IMR-90 (cell line): ENCODE data around the gene MBTPS1. TPM values are rescaled to one million over a fixed set of nuclear protein-coding genes. Genes with fewer than 3 reads are reported as not detected.

ENCODE experiments used
- ATAC-seq: fragments of 200-7000 bp; cut with Tn5 transposase; 2 replicates; pipeline ENCODE4 v1.9.1; 2020; ENCODE audit warnings: low read depth, mild to moderate bottlenecking, moderate library complexity
- BruUV-seq: library from RNA; stranded (reverse); fragments of 400-500 nt; replicated peaks from 2 replicates; lab custom pipeline; 2021; lab: Mats Ljungman, UMichigan
- CTCF ChIA-PET: fragments of 300-600 bp; formaldehyde crosslinking; extraction: SDS; loops from one replicate; lab custom pipeline; 2021; ENCODE audit warnings: antibody characterized with exemption; lab: Yijun Ruan, JAX
- POLR2A ChIA-PET: fragments of 300-600 bp; sonication (Branson Sonifier 250); formaldehyde crosslinking; loops from one replicate; lab custom pipeline; 2022; ENCODE audit warnings: antibody characterized with exemption; ENCODE audit not compliant: unreplicated experiment; lab: Charles Lee
- DNase-seq: peaks from one replicate; pipeline ENCODE4 v3.0.0; 2013
- H2AFZ ChIP-seq: replicated peaks from 2 replicates; pipeline ENCODE3; 2013; ENCODE audit warnings: low read length, mild to moderate bottlenecking; ENCODE audit not compliant: poor library complexity
- H2AK5ac ChIP-seq: 2 replicates; pipeline ENCODE4 v1.6.1; 2013; ENCODE audit warnings: low read depth, low read length, inconsistent platforms
- H2AK9ac ChIP-seq: replicated peaks from 2 replicates; pipeline ENCODE3; 2013; ENCODE audit warnings: mild to moderate bottlenecking, low read depth, low read length, moderate library complexity; ENCODE audit not compliant: poor library complexity
- H2BK120ac ChIP-seq: 2 replicates; pipeline ENCODE4 v1.6.1; 2013; ENCODE audit warnings: low read depth, low read length, inconsistent platforms
- H2BK15ac ChIP-seq: 3 replicates; pipeline ENCODE4 v1.6.1; 2013; ENCODE audit warnings: low read depth, low read length, inconsistent platforms
- H2BK20ac ChIP-seq: 2 replicates; pipeline ENCODE4 v1.6.1; 2013; ENCODE audit warnings: low read depth, mild to moderate bottlenecking, inconsistent platforms, low read length, moderate library complexity
- H2BK5ac ChIP-seq: 2 replicates; pipeline ENCODE4 v1.6.1; 2013; ENCODE audit warnings: mild to moderate bottlenecking, low read depth, low read length, inconsistent platforms; ENCODE audit not compliant: poor library complexity, severe bottlenecking
- H3K14ac ChIP-seq: replicated peaks from 2 replicates; pipeline ENCODE4 v1.6.1; 2013; ENCODE audit warnings: low read depth, low read length, inconsistent platforms
- H3K18ac ChIP-seq: 2 replicates; pipeline ENCODE4 v1.6.1; 2013; ENCODE audit warnings: low read depth, low read length, control low read depth
- H3K23ac ChIP-seq: 2 replicates; pipeline ENCODE4 v1.6.1; 2013; ENCODE audit warnings: low read depth, low read length, inconsistent platforms
- H3K27ac ChIP-seq: 2 replicates; pipeline ENCODE4 v1.5.1; 2013; ENCODE audit warnings: mild to moderate bottlenecking, control low read depth, low read length; ENCODE audit not compliant: insufficient read depth
- H3K27me3 ChIP-seq: 2 replicates; pipeline ENCODE4 v1.6.1; 2013; ENCODE audit warnings: low read length; ENCODE audit not compliant: control insufficient read depth, insufficient read depth
- H3K36me3 ChIP-seq: 2 replicates; pipeline ENCODE4 v1.6.1; 2013; ENCODE audit warnings: low read length, mixed read lengths; ENCODE audit not compliant: control insufficient read depth, insufficient read depth
- H3K4ac ChIP-seq: 2 replicates; pipeline ENCODE4 v1.6.1; 2013; ENCODE audit warnings: low read depth, low read length, inconsistent platforms
- H3K4me1 ChIP-seq: 2 replicates; pipeline ENCODE4 v1.6.1; 2013; ENCODE audit warnings: low read length, mixed read lengths; ENCODE audit not compliant: control insufficient read depth, insufficient read depth
- H3K4me2 ChIP-seq: 2 replicates; pipeline ENCODE4 v1.6.1; 2013; ENCODE audit warnings: low read depth, mild to moderate bottlenecking, control low read depth, low read length, moderate library complexity
- H3K4me3 ChIP-seq: 2 replicates; pipeline ENCODE4 v1.5.1; 2013; ENCODE audit warnings: low read depth, mild to moderate bottlenecking, control low read depth, low read length, moderate library complexity; ENCODE audit not compliant: insufficient read depth
- H3K56ac ChIP-seq: 2 replicates; pipeline ENCODE4 v1.6.1; 2013; ENCODE audit warnings: low read length, inconsistent platforms; ENCODE audit not compliant: insufficient read depth; ENCODE audit errors: extremely low read depth
- H3K79me1 ChIP-seq, 2 experiments: 2 replicates each; pipeline ENCODE4 v1.6.1; 2013; ENCODE audit warnings: low read length in 2 of 2, inconsistent platforms in 1 of 2, low read depth in 1 of 2
- H3K9ac ChIP-seq: 2 replicates; pipeline ENCODE4 v1.6.1; 2013; ENCODE audit warnings: low read depth, low read length, control low read depth
- H3K9me1 ChIP-seq: 2 replicates; pipeline ENCODE4 v1.6.1; 2013; ENCODE audit warnings: low read length, inconsistent platforms; ENCODE audit not compliant: insufficient read depth
- H3K9me3 ChIP-seq: 2 replicates; pipeline ENCODE4 v1.6.1; 2013; ENCODE audit warnings: low read length; ENCODE audit not compliant: control insufficient read depth, insufficient read depth
- H4K20me1 ChIP-seq: 2 replicates; pipeline ENCODE4 v1.6.1; 2013; ENCODE audit warnings: low read length, inconsistent platforms; ENCODE audit not compliant: insufficient read depth
- H4K5ac ChIP-seq: 2 replicates; pipeline ENCODE4 v1.6.1; 2013; ENCODE audit warnings: mild to moderate bottlenecking, low read depth, low read length, control low read depth
- H4K8ac ChIP-seq, 2 experiments: 2 replicates each; pipeline ENCODE4 v1.6.1; 2013; ENCODE audit warnings: low read depth in 2 of 2, low read length in 2 of 2, control low read depth in 1 of 2, inconsistent platforms in 1 of 2
- H4K91ac ChIP-seq: 2 replicates; pipeline ENCODE4 v1.6.1; 2013; ENCODE audit warnings: low read depth, low read length, inconsistent platforms; ENCODE audit not compliant: insufficient read depth
- MXI1 ChIP-seq: IDR thresholded peaks from 2 replicates; pipeline ENCODE4 v1.6.1; 2012; ENCODE audit warnings: low read depth, mild to moderate bottlenecking, low read length, moderate library complexity, borderline replicate concordance
- RFX5 ChIP-seq: IDR thresholded peaks from 2 replicates; pipeline ENCODE4 v1.8.0; 2012; ENCODE audit warnings: low read depth, mild to moderate bottlenecking, low read length, moderate library complexity
- WGBS, 2 experiments: methylation state at CpG; one replicate each; pipeline versions ENCODE4 v1.1.5 to v1.1.7; 2013; ENCODE audit warnings: missing lambda C conversion rate in 2 of 2; ENCODE audit not compliant: insufficient read length in 1 of 2; ENCODE audit errors: extremely low coverage in 2 of 2; 5-methylcytosine and 5-hydroxymethylcytosine counted together
- dilution Hi-C: fragments of 300-500 bp; cut with HindIII; formaldehyde crosslinking; loops from one replicate; pipeline ENCODE4 v1.14.3; 2018; ENCODE audit warnings: low sequenced_read_pairs; ENCODE audit not compliant: unreplicated experiment
- in situ Hi-C: fragments of 300-500 bp; cut with MboI; formaldehyde crosslinking; loops from 3 replicates; pipeline ENCODE4 v1.14.3; 2019; ENCODE audit warnings: low sequenced_read_pairs, inconsistent platforms, mixed read lengths
- intact Hi-C: fragments of 100-400 bp; cut with micrococcal nuclease; formaldehyde crosslinking; loops from 2 replicates; pipeline ENCODE4 v1.10.0; 2022
- polyA plus RNA-seq, 3 experiments: library from polyadenylated mRNA; depleted of rRNA; stranded (reverse); fragments of >200 nt; gene quantifications; 2 replicates each; pipeline ENCODE4 v1.2.3, GENCODE V29; 2012; ENCODE audit warnings: low replicate concordance in 1 of 3
- total RNA-seq: library from RNA; depleted of rRNA; stranded (reverse); fragments of >200 nt; gene quantifications from 2 replicates; pipeline ENCODE4 v1.2.3, GENCODE V29; 2012

Gene MBTPS1
- total and polyA plus RNA-seq, 2 of the 4 experiments (the other 2 are of a cell fraction): 59.0 to 70.4 TPM

DNA sequence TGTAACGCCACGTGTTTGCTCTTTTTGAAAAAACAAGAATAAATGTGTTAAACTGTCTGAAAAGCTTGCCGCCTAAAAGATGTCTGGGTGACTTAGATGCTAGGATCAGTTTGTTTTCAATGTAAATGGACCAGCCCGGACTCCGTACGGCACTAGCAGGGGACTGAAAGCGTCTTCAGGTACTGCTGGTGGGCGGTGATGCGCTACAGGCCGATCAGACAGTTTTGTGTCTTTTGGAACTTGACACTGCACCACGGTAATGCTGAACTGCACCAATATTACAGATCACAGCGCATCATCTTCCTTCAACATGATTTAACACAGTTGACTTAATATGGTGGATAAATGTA, 727 bp upstream of the MBTPS1 start:
- peak overlapping the region; percentile 85 for H2AK5ac ChIP-seq

More for the DNA sequence above, 727 bp upstream of the MBTPS1 start:
- DNase-seq: peak; percentile 31
- ChIA-PET CTCF (interaction anchor here (1.6 to 2.0 kb wide), 2 partner anchors 61 to 70 kb away, joined by 4 to 7 read pairs; partner anchors contain the start of gene TAF1C), POLR2A (no interaction called here)
- 7% methylated on average over 3 of the region's 12 CpGs; no CpG with 5 or more reads in 1 of the 2 experiments for WGBS, 2 experiments
- BruUV-seq: no TSS peak
- Histone ChIP-seq H4K5ac (peak overlapping the region; percentile 65), H3K9me3 (no peaks in the 10 kb centered on the region), H4K20me1 (no peaks in the 10 kb centered on the region), H2BK20ac (no peak overlapping the region), H2BK120ac (no peak overlapping the region), H3K9me1 (no peaks in the 10 kb centered on the region; the same call in 1 of the 2 replicates), H3K56ac (peak overlapping the region; percentile 76), H4K91ac (peak overlapping the region; percentile 36), H2AK9ac (peak overlapping the region; percentile 89), H3K4me2 (peak overlapping the region; percentile 98), H3K4me3 (peak overlapping the region; percentile 85), H3K9ac (peak overlapping the region; percentile 98), H3K36me3 (no peaks in the 10 kb centered on the region), H3K79me1 (peaks cover 8 to 29% of the 10 kb centered on the region in 2 experiments; a peak in 3 of 4 replicates), H3K14ac (peak overlapping the region; percentile 44), H2AFZ (peak overlapping the region; percentile 98), H3K27ac (peak overlapping the region; percentile 95), H2BK5ac (peak overlapping the region; percentile 76), H2BK15ac (no peak overlapping the region), H3K4ac (peak overlapping the region; percentile 55), H4K8ac (peak overlapping the region; percentile 84 to 98), H3K23ac (peak overlapping the region; percentile 31), H3K18ac (peak overlapping the region; percentile 35), H3K27me3 (no peaks in the 10 kb centered on the region), H3K4me1 (no peaks in the 10 kb centered on the region)
- dilution Hi-C loops (no loop called here), in situ Hi-C loops (no loop called here), intact Hi-C loops (loop anchor here (5.0 to 10.0 kb wide), 2 partner anchors 60 to 367 kb away; no protein-coding TSS in a partner anchor)
- TF ChIP-seq RFX5 (no peak), MXI1 (0 out of 2 replicates have a peak, but pooled peaks have one; percentile 31)
- no peak for ATAC-seq
